MM.1S (cell line): Measurements from ENCODE around the gene NUDT16.

Source experiments
- DNase-seq: peaks from one replicate; pipeline ENCODE4 v3.0.0-alpha.2; 2015
- H2AFZ ChIP-seq: fragments of 300-600 bp; sonication (generic); 2 replicates; pipeline ENCODE4 v1.6.0; 2016; ENCODE audit warnings: antibody characterized with exemption, low read length
- H3F3A ChIP-seq: fragments of 300-600 bp; sonication (generic); 2 replicates; pipeline ENCODE4 v1.6.1; 2016; ENCODE audit warnings: mild to moderate bottlenecking, antibody characterized with exemption, low read length, moderate library complexity, mixed read lengths; ENCODE audit not compliant: insufficient read depth
- H3K27ac ChIP-seq: fragments of 300-600 bp; sonication (generic); 2 replicates; pipeline ENCODE4 v1.5.1; 2016; ENCODE audit warnings: mild to moderate bottlenecking, low read length
- H3K27me3 ChIP-seq: fragments of 300-600 bp; sonication (generic); replicated peaks from 2 replicates; pipeline ENCODE4 v1.6.0; 2016; ENCODE audit warnings: low read length; ENCODE audit not compliant: insufficient read depth
- H3K36me3 ChIP-seq: fragments of 300-600 bp; sonication (generic); replicated peaks from 2 replicates; pipeline ENCODE4 v1.6.1; 2016; ENCODE audit warnings: mild to moderate bottlenecking, low read length, mixed read lengths; ENCODE audit not compliant: insufficient read depth
- H3K4me1 ChIP-seq: fragments of 300-600 bp; sonication (generic); 2 replicates; pipeline ENCODE4 v1.6.1; 2016; ENCODE audit warnings: low read length, mixed read lengths
- H3K4me2 ChIP-seq: fragments of 300-600 bp; sonication (generic); 2 replicates; pipeline ENCODE4 v1.6.0; 2016; ENCODE audit warnings: low read depth, low read length
- H3K4me3 ChIP-seq: fragments of 300-600 bp; sonication (generic); 2 replicates; pipeline ENCODE4 v1.5.1; 2016; ENCODE audit warnings: low read length, mixed read lengths
- H3K79me2 ChIP-seq: fragments of 300-600 bp; sonication (generic); 2 replicates; pipeline ENCODE4 v1.6.1; 2016; ENCODE audit warnings: mixed run types, low read length, mixed read lengths
- H3K9ac ChIP-seq: fragments of 300-600 bp; sonication (generic); 2 replicates; pipeline ENCODE4 v1.6.1; 2016; ENCODE audit warnings: low read length, mixed read lengths
- H3K9me2 ChIP-seq: fragments of 300-600 bp; sonication (generic); replicated peaks from 2 replicates; pipeline ENCODE4 v1.6.1; 2016; ENCODE audit warnings: mild to moderate bottlenecking, low read length, mixed read lengths; ENCODE audit not compliant: insufficient read depth
- H3K9me3 ChIP-seq: fragments of 300-600 bp; sonication (generic); replicated peaks from 2 replicates; pipeline ENCODE4 v1.6.1; 2016; ENCODE audit warnings: mild to moderate bottlenecking, low read length, mixed read lengths; ENCODE audit not compliant: insufficient read depth
- H4K20me1 ChIP-seq: fragments of 300-600 bp; sonication (generic); 2 replicates; pipeline ENCODE4 v1.6.1; 2016; ENCODE audit warnings: mild to moderate bottlenecking, low read length, moderate library complexity, mixed read lengths; ENCODE audit not compliant: insufficient read depth
- EZH2 ChIP-seq: fragments of 300-600 bp; sonication (generic); optimal IDR thresholded peaks from 2 replicates; pipeline ENCODE3; 2017; ENCODE audit warnings: low read depth, mild to moderate bottlenecking, antibody characterized with exemption, low read length, mixed read lengths
- EZH2phosphoT487 ChIP-seq: fragments of 300-600 bp; sonication (generic); IDR thresholded peaks from 2 replicates; pipeline ENCODE4 v1.6.1; 2018; ENCODE audit warnings: antibody characterized with exemption, low read length
- TF ChIP-seq, protein P1 (sequence below): fragments of 300-600 bp; sonication (generic); IDR thresholded peaks from 2 replicates; pipeline ENCODE4 v1.5.1; 2016; ENCODE audit warnings: antibody characterized with exemption, low read length, mixed read lengths

NUDT16 gene

DNA sequence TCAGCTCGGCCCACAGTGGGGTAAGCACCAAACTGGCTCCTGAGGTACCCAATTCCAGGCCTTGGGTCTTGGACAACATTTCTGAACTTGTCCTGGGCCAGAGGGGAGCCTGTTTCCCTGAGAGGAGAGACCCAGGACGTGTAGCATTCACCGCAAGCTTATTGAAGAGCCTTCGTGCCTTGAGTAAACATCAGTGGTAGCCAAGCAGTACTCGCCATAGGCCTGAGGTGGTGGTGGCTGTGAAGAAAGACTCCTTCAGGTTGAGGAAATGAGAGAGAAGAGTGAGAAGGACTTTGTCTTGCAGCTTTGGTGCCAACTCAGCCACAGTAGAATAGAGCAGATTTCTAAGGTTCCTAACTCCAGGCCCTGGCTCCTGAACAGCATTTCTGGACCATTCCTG, 50.2 kb downstream of the NUDT16 start:
- Histone ChIP-seq H3F3A (no peaks in the 10 kb centered on the region), H3K9ac (no peak overlapping the region), H3K9me2 (no peaks in the 10 kb centered on the region), H4K20me1 (no peaks in the 10 kb centered on the region), H2AFZ (no peak overlapping the region), H3K4me1 (no peaks in the 10 kb centered on the region), H3K9me3 (no peaks in the 10 kb centered on the region), H3K4me2 (no peak overlapping the region), H3K79me2 (no peaks in the 10 kb centered on the region), H3K4me3 (no peak overlapping the region), H3K36me3 (no peaks in the 10 kb centered on the region), H3K27me3 (no peaks in the 10 kb centered on the region), H3K27ac (no peak overlapping the region)
- DNase-seq = no peak
- TF ChIP-seq EZH2 = no peak
- no peak for TF ChIP-seq EZH2phosphoT487
- TF ChIP-seq, protein P1, sequence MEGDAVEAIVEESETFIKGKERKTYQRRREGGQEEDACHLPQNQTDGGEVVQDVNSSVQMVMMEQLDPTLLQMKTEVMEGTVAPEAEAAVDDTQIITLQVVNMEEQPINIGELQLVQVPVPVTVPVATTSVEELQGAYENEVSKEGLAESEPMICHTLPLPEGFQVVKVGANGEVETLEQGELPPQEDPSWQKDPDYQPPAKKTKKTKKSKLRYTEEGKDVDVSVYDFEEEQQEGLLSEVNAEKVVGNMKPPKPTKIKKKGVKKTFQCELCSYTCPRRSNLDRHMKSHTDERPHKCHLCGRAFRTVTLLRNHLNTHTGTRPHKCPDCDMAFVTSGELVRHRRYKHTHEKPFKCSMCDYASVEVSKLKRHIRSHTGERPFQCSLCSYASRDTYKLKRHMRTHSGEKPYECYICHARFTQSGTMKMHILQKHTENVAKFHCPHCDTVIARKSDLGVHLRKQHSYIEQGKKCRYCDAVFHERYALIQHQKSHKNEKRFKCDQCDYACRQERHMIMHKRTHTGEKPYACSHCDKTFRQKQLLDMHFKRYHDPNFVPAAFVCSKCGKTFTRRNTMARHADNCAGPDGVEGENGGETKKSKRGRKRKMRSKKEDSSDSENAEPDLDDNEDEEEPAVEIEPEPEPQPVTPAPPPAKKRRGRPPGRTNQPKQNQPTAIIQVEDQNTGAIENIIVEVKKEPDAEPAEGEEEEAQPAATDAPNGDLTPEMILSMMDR = no peak

DNA sequence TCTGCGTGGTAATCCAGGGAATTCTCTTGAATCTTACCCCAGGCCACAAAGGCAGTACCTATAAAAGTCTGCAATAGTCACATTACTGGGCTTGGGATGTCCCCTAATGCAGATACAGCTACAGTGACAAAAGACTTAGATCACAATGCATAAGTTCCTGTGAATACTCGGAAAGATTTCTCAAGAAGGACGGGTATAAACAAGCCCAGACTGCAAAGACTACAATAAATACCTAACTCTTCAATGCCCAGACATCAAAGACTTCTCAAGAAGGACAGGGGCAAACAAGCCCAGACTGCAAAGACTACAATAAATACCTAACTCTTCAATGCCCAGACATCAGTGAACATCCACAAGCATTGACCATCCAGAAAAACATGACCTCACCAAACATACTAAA, 50.9 kb downstream of the NUDT16 start:
- Histone ChIP-seq H4K20me1 (no peaks in the 10 kb centered on the region), H3K9me2 (no peaks in the 10 kb centered on the region), H3K4me1 (no peaks in the 10 kb centered on the region), H3K4me2 (no peak overlapping the region), H3K27me3 (no peaks in the 10 kb centered on the region), H2AFZ (no peak overlapping the region), H3F3A (no peaks in the 10 kb centered on the region), H3K9ac (no peak overlapping the region), H3K36me3 (no peaks in the 10 kb centered on the region), H3K4me3 (no peak overlapping the region), H3K79me2 (no peaks in the 10 kb centered on the region), H3K27ac (no peak overlapping the region), H3K9me3 (no peaks in the 10 kb centered on the region)
- no peak for DNase-seq
- TF ChIP-seq EZH2phosphoT487 (no peak), EZH2 (no peak)
- TF ChIP-seq, protein P1 = no peak

DNA sequence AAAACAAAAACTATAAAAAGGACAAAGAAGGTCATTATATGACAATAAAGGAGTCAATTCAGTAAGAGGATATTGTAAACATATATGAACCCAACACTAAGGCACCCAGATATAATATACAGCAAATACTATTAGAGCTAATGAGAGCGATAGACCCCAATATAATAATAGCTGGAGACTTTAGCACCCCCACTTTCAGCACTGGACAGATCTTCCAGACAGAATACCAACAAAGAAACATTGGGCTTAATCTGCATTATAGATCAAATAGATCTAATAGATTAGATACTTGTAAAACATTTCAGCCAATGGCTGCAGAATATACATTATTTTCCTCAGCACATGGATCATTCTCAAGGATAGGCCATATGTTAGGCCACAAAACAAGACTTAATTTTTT, 53.4 kb downstream of the NUDT16 start:
- no peaks in the 10 kb centered on the region for H3K79me2 ChIP-seq
- H2AFZ ChIP-seq = no peak overlapping the region
- no peaks in the 10 kb centered on the region for H3F3A ChIP-seq
- no peak overlapping the region for H3K4me2 ChIP-seq
- H3K9me2 ChIP-seq = no peaks in the 10 kb centered on the region
- no peaks in the 10 kb centered on the region for H4K20me1 ChIP-seq
- no peak overlapping the region for H3K9ac ChIP-seq
- H3K9me3 ChIP-seq = no peaks in the 10 kb centered on the region
- H3K36me3 ChIP-seq = no peaks in the 10 kb centered on the region
- H3K4me3 ChIP-seq = no peak overlapping the region
- no peak overlapping the region for H3K27ac ChIP-seq
- no peak for DNase-seq
- H3K27me3 ChIP-seq = no peaks in the 10 kb centered on the region
- TF ChIP-seq EZH2 (no peak), EZH2phosphoT487 (no peak)
- TF ChIP-seq, protein P1 = no peak
- H3K4me1 ChIP-seq = no peaks in the 10 kb centered on the region
